ENCODE measurements around the gene CACNA1C. TPM values are rescaled to one million over a fixed set of nuclear protein-coding genes. Genes with fewer than 3 reads are reported as not detected.

The CACNA1C gene
- total RNA-seq, 2 donors from 2014 or later: 99.2 to 127 TPM

GRCh38 chr12:2453076-2453760 is 400.4 kb downstream of the CACNA1C start:
- intact Hi-C loops (cut with DNase I): no loop called here
- ATAC-seq: no peak
- DNase-seq: no peak

- DNase-seq (no peak), ATAC-seq (no peak)
- intact Hi-C loops (cut with DNase I): no loop called here
Observed at GRCh38 chr12:2453761-2454090, 400.9 kb downstream of the CACNA1C start.

- ATAC-seq: no peak
- intact Hi-C loops (cut with DNase I): no loop called here
- DNase-seq: no peak
Observed at GRCh38 chr12:2454601-2455177, 401.9 kb downstream of the CACNA1C start.

GRCh38 chr12:2455410-2455809 is 402.6 kb downstream of the CACNA1C start:
- intact Hi-C loops (cut with DNase I): no loop called here
- ATAC-seq: no peak
- no peak for DNase-seq

- DNase-seq: no peak
- intact Hi-C loops (cut with DNase I): no loop called here
- no peak for ATAC-seq
Observed at GRCh38 chr12:2456122-2456812, 403.5 kb downstream of the CACNA1C start.

- DNase-seq: no peak
- ATAC-seq: no peak
- intact Hi-C loops (cut with DNase I): no loop called here
Observed at GRCh38 chr12:2456813-2457186, 404.0 kb downstream of the CACNA1C start.

GRCh38 chr12:2457215-2457932 is 404.6 kb downstream of the CACNA1C start:
- ATAC-seq (no peak), DNase-seq (no peak)
- intact Hi-C loops (cut with DNase I): no loop called here

- intact Hi-C loops (cut with DNase I): no loop called here
- DNase-seq: no peak
- peak in 1 of 2 donors; percentile 65 for ATAC-seq
Observed at GRCh38 chr12:2457933-2458414, 405.2 kb downstream of the CACNA1C start.

GRCh38 chr12:2460051-2460670 is 407.4 kb downstream of the CACNA1C start:
- intact Hi-C loops (cut with DNase I): no loop called here
- DNase-seq: no peak
- ATAC-seq: no peak

- ATAC-seq (no peak), DNase-seq (no peak)
- intact Hi-C loops (cut with DNase I): no loop called here
Observed at GRCh38 chr12:2461046-2461445, 408.3 kb downstream of the CACNA1C start.

GRCh38 chr12:2461645-2462044 is 408.9 kb downstream of the CACNA1C start:
- ATAC-seq: no peak
- DNase-seq: no peak
- intact Hi-C loops (cut with DNase I): no loop called here

GRCh38 chr12:2462087-2462486 is 409.3 kb downstream of the CACNA1C start:
- ATAC-seq (peak in 1 of 2 donors; percentile 14), DNase-seq (no peak)
- intact Hi-C loops (cut with DNase I): no loop called here

- intact Hi-C loops (cut with DNase I): no loop called here
- DNase-seq: no peak
- ATAC-seq: no peak
Observed at GRCh38 chr12:2463719-2464118, 410.9 kb downstream of the CACNA1C start.

- intact Hi-C loops (cut with DNase I): no loop called here
- DNase-seq (no peak), ATAC-seq (no peak)
Observed at GRCh38 chr12:2465681-2466080, 412.9 kb downstream of the CACNA1C start.

- DNase-seq (no peak), ATAC-seq (no peak)
- intact Hi-C loops (cut with DNase I): no loop called here
Observed at GRCh38 chr12:2466211-2466610, 413.4 kb downstream of the CACNA1C start.

GRCh38 chr12:2467447-2468195 is 414.8 kb downstream of the CACNA1C start:
- ATAC-seq: no peak
- DNase-seq: no peak
- intact Hi-C loops (cut with DNase I): no loop called here

GRCh38 chr12:2475984-2476383 is 423.2 kb downstream of the CACNA1C start:
- intact Hi-C loops (cut with DNase I): no loop called here
- no peak for DNase-seq
- no peak for ATAC-seq

- no peak for ATAC-seq
- DNase-seq: no peak
Observed at GRCh38 chr12:2477009-2477766, 424.4 kb downstream of the CACNA1C start.

More at GRCh38 chr12:2477009-2477766, 424.4 kb downstream of the CACNA1C start:
- intact Hi-C loops (cut with DNase I): no loop called here

All from left cardiac atrium (tissue), 4 donors.